Hepatic stellate cell (primary cell): ENCODE results near the gene FLT4.

ENCODE experiments used
- DNase-seq: peaks from one replicate; pipeline ENCODE4 v3.0.0; 2011; ENCODE audit warnings: low spot score

The FLT4 gene

GRCh38 chr5:180605554-180606214 lies 43.7 kb downstream of the FLT4 start:
- DNase-seq: peak; percentile 55

GRCh38 chr5:180604271-180604670 lies 45.1 kb downstream of the FLT4 start:
- DNase-seq: no peak

GRCh38 chr5:180603076-180603594 lies 46.3 kb downstream of the FLT4 start:
- DNase-seq: no peak

GRCh38 chr5:180602481-180603075 lies 46.8 kb downstream of the FLT4 start:
- no peak for DNase-seq

- peak; percentile 8 for DNase-seq
Observed at GRCh38 chr5:180601591-180602480, 47.6 kb downstream of the FLT4 start.

- peak; percentile 5 for DNase-seq
Observed at GRCh38 chr5:180600554-180601041, 48.8 kb downstream of the FLT4 start.

- peak; percentile 12 for DNase-seq
Observed at GRCh38 chr5:180599981-180600553, 49.3 kb downstream of the FLT4 start.

GRCh38 chr5:180599590-180599914 lies 49.8 kb downstream of the FLT4 start:
- peak; percentile 2 for DNase-seq

- DNase-seq: peak; percentile 2
Observed at GRCh38 chr5:180598797-180599589, 50.4 kb downstream of the FLT4 start.

- DNase-seq: peak; percentile 5
Observed at GRCh38 chr5:180598316-180598701, 51.1 kb downstream of the FLT4 start.

GRCh38 chr5:180596668-180597231 lies 52.6 kb downstream of the FLT4 start:
- no peak for DNase-seq

GRCh38 chr5:180596115-180596667 lies 53.2 kb downstream of the FLT4 start:
- no peak for DNase-seq

- no peak for DNase-seq
Observed at GRCh38 chr5:180595381-180596114, 53.9 kb downstream of the FLT4 start.

GRCh38 chr5:180595046-180595379 lies 54.4 kb downstream of the FLT4 start:
- no peak for DNase-seq

GRCh38 chr5:180594311-180595045 lies 54.9 kb downstream of the FLT4 start:
- DNase-seq: no peak

GRCh38 chr5:180593446-180594206 lies 55.8 kb downstream of the FLT4 start:
- no peak for DNase-seq

- no peak for DNase-seq
Observed at GRCh38 chr5:180592176-180592575, 57.2 kb downstream of the FLT4 start.

GRCh38 chr5:180591311-180591887 lies 58.0 kb downstream of the FLT4 start, which contains the start of gene SCGB3A1:
Gene SCGB3A1 (minus strand): TSS chr5:180591499. CDS start chr5:180591462, 37 bp downstream.
- no peak for DNase-seq
